Fibroblast of the aortic adventitia (primary cell): Measurements from ENCODE around the gene SULT1A2. TPM values are rescaled to one million over a fixed set of nuclear protein-coding genes. Genes with fewer than 3 reads are reported as not detected.
"Not testable (repeated sequence)": the region's sequence is repeated elsewhere in the genome, so short reads cannot be mapped to it uniquely, and the experiment has no call there.

Experiments used
- DNase-seq: peaks from one replicate; pipeline ENCODE4 v3.0.0-alpha.2; 2010; ENCODE audit warnings: low read depth
- H3K4me3 ChIP-seq: 2 replicates; pipeline ENCODE4 v1.5.1; 2011; ENCODE audit warnings: low read depth, mild to moderate bottlenecking, control low read depth, low read length, moderate library complexity
- total RNA-seq: library from RNA; depleted of rRNA; stranded (reverse); fragments of >200 nt; gene quantifications from 2 replicates; pipeline ENCODE4 v1.2.3, GENCODE V29; 2012; ENCODE audit warnings: low replicate concordance
- TF ChIP-seq, protein P1 (sequence below): IDR thresholded peaks from 2 replicates; pipeline ENCODE4 v1.5.1; 2011; ENCODE audit warnings: mild to moderate bottlenecking, low read length, control low read depth, inconsistent platforms; ENCODE audit not compliant: insufficient read depth

SULT1A2 gene
- total RNA-seq, 1 donor, result not detected

DNA sequence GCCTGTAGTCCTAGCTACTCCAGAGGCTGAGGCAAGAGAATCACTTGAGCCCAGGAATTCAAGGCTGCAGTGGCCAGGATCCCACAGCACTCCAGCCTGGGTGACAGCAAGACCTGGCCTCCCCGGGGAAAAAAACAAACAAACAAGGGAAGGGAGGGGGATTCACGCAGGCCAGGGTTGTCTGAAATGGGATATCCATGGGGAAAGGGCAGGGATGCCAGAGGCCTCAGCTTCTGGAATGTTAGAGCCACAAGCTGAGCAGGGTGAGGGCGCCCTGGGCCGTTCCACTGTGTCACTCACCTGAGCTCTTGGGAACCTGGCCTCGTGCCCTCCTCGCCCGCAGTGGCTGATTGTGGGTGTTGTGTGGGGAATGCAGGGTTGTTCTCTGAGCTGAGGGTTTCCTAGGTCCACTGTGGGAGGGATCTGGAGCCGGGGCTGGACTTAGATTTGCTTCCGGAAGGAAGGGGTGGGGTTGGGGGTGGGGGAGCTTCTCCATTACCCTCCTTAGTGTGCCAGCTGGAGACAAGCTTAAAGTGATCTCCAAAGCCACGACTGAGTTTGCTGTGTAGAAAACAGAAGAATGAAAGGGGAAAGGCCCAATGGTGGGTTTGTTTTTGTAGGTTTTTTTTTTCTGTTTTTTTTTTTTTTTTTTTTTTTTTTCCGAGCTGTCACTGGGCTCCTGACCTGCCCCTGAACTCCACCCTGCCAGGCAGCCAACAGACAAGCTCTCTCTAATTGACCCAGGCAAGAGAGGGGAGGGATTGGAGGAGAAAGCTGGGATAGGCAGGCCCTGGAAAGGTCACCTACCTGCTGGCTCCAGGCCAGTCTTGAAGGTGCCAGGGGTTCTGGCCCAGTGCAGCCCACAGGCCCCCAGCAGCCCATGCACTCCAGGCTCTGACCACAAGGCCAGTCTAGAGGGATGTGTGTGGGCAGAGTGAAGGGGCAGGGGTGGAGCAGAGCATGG, 13.1 kb upstream of the SULT1A2 start, which contains the start of gene SULT1A1:
Gene SULT1A1, minus strand, starts transcription at position 414 of the 964 bp plus-strand sequence. CDS start 1,189 bp downstream, outside the sequence.
- peak within 1 kb of the TSS; percentile 58 for H3K4me3 ChIP-seq
- peak; percentile 35 for DNase-seq
- TF ChIP-seq, protein P1, sequence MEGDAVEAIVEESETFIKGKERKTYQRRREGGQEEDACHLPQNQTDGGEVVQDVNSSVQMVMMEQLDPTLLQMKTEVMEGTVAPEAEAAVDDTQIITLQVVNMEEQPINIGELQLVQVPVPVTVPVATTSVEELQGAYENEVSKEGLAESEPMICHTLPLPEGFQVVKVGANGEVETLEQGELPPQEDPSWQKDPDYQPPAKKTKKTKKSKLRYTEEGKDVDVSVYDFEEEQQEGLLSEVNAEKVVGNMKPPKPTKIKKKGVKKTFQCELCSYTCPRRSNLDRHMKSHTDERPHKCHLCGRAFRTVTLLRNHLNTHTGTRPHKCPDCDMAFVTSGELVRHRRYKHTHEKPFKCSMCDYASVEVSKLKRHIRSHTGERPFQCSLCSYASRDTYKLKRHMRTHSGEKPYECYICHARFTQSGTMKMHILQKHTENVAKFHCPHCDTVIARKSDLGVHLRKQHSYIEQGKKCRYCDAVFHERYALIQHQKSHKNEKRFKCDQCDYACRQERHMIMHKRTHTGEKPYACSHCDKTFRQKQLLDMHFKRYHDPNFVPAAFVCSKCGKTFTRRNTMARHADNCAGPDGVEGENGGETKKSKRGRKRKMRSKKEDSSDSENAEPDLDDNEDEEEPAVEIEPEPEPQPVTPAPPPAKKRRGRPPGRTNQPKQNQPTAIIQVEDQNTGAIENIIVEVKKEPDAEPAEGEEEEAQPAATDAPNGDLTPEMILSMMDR, result no peak

DNA sequence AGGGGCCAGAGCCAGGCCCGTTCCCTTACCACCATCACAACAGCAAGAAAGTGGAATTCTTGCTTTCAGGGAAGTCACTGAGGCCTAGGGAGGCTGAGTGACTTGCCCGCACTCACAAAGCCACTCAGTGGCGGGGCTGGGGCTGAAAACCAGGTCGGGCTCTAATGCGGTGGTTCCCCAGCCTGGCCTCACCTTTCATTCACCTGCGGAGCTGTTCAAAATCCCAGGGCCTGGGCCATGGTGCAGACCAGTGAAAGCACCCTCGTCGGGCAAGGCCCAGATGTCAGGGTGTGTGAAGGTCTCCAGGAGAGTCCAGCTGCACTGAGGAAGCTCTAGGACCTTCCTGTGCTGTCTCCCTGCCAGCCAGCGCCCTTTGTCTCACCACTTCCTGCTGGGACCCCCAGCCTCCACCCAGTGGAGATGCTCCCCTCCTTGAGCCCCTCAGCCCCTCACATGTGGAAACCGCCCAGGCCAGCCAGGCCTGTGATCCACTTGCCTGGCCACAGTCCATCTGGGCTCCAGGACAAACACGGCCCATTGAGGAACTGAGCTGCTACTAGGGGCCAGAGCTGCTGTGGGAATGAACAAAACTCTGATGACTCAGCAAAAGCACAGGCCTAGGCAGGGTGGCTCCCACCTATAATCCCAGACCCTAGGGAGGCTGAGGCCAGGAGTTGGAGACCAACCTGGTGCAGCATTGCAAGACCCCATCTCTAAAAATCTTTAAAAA, 12.2 kb upstream of the SULT1A2 start:
- DNase-seq, result peak; percentile 13
- H3K4me3 ChIP-seq, result peak overlapping the region; percentile 25

DNA sequence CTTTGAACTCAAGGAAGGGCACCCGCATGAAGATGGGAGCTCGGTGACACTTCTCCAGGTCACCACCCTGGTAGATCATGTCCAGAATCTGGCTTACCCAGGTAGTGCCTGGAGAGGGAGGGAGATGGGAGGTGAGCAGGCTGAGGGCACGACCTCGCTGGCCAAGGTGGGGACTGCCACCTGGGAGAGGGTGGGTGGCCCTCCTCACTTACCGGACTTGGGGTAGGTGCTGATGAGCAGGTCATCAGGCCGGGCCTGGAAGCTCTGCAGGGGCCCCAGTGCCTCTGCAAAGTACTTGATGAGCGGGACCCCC, 11.6 kb upstream of the SULT1A2 start:
- DNase-seq, H3K4me3 ChIP-seq: not testable (repeated sequence)

DNA sequence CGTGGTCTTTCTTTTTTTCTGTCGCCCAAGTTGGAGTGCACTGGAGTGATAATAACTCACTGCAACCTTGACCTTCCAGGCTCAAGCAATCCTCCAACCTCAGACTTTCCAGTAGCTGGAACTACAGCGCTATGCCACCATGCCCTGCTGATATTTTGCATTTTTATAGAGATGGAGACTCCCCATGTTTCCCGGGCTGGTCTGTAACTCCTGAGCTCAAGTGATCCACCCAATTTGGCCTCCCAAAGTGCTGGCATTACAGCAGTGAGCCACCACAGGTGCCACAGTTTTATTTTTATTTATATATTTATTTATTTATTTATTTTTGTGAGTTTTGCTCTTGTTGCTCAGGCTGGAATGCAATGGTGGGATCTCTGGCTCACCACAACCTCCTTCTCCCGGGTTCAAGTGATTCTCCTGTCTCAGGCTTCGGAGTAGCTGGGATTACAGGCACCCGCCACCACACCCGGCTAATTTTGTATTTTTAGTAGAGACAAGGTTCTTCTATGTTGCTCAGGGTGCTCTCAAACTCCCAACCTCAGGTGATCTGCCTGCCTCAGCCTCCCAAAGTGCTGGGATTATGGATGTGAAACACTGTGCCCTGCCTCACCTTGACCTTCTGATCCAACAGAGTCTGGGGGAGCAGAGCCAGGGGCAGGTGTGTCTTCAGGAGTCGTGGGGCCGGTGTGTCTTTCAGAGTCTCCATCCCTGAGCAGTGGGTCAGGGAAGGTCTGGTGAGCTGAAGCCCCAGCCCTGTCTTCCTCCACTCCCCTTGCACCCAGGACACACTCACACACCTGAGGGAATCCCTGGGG, 11.0 kb upstream of the SULT1A2 start:
- not testable (repeated sequence) for H3K4me3 ChIP-seq, DNase-seq

DNA sequence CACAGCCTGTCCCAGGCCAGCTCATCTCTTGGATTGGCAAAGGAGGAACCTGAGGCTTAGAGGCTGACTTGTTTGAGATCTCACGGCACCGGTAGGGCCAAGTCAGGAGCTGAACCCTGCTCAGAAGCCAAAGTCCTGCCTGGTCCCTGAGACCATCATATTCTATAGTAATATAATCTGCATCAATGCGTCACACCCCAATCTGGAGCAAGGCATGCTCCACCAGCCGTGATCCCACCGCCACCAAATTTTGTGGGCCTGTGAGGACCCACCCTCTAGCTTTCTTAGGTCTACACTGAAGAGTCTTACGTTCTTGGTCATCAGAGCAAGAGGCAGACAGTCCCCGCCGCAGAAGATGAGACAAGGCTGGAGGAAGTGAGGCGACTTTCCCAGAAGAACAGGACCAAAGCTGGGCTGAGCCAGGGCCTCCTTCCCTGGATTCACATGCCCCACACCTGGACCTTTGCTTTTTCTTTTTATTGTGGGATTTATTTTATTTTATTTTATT, 10.3 kb upstream of the SULT1A2 start:
- TF ChIP-seq, protein P1, result no peak
- DNase-seq, result no peak
- H3K4me3 ChIP-seq, result no peak overlapping the region

DNA sequence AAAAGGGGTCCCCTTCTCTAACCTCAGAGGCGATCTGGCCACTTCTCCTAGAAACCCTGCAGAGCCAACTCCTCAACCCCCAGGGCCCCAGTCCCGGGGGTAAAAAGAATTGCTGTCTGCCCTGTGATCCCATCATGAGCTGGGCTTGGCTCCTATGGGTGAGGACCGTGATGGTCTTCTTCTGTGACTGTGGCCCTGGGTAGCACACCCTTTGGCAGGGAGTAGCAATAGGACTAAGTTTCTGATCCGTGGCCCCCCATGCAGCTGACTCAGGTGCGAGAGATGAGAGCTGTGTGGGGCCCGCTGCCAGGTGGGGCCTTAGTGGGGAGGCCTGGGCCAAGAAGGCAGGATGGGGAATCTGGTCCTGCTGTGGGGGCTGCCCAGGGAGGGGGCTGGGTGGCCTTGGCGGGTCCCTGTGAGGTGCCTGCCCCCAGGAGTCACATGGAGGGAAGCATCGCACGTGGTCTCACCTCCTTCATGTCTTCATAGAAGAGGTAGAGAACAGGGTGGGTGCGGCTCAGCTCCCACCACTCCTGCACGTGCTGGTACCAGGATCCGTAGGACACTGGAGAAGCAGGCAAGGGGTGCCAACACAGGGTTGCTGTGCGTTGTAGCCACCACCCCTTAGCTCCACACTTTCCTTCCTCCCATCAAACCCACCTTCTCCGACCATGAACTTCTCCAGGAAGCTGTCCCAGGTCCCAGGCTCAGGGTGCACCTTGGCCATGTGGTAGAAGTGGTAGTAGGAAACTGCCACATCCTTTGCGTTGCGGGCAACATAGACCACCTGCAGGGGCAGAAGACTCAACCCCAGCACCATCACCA, 9.7 kb upstream of the SULT1A2 start:
- no peak overlapping the region for H3K4me3 ChIP-seq
- TF ChIP-seq, protein P1, result no peak
- no peak for DNase-seq

DNA sequence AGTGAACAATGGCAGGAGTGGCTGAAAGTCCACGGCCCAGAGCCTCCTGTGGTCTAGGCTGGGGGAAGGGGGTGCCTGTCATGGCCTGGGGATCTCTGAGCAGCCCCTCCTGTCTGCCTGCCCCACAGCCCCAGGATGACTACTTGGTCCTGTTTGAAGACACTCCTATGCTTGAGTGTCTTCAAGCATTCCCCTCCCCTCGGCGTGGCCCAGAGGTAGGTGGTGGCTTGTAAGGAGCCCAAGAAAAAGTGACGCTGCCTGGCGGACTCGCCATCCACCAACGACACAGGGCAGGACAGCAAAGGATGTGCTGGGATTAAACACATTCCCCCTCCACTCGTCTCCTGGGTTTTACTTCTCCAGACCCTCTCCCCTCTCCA, 7.3 kb upstream of the SULT1A2 start:
- TF ChIP-seq, protein P1, result no peak
- DNase-seq, result no peak
- H3K4me3 ChIP-seq, result no peak overlapping the region
